ENCODE data around the gene CYP1A1. TPM values are rescaled to one million over a fixed set of nuclear protein-coding genes. Genes with fewer than 3 reads are reported as not detected.

CYP1A1 gene
- total RNA-seq, 3 donors from 2014 or later (not counting 1 experiment from before 2014, with no cell fraction given) = 0.33 TPM; not detected in 2

- no peak overlapping the region for H3K4me3 ChIP-seq (ENCODE audit: low read length)
- H3K4me1 Mint-ChIP-seq = peaks cover 6 to 14% of the 10 kb centered on the region in 2 donors
- 74% methylated on average over 4 of the region's 4 CpGs for WGBS (ENCODE audit: insufficient coverage)
- no peaks in the 10 kb centered on the region for H3K36me3 ChIP-seq (ENCODE audit: control insufficient read depth, insufficient read depth, low read length)
- no peaks in the 10 kb centered on the region for H3K9me3 ChIP-seq (ENCODE audit: control insufficient read depth, insufficient read depth, low read length)
- no peak for DNase-seq
- H3K4me1 ChIP-seq (ENCODE audit: control insufficient read depth, insufficient read depth, low read length) = peaks cover 34% of the 10 kb centered on the region
- H3K9me3 Mint-ChIP-seq = no peaks in the 10 kb centered on the region
- no peak for ATAC-seq
- no peaks in the 10 kb centered on the region for H3K27me3 ChIP-seq (ENCODE audit: control insufficient read depth, insufficient read depth, low read length)
- no peaks in the 10 kb centered on the region for H3K36me3 Mint-ChIP-seq
- peaks cover 7 to 11% of the 10 kb centered on the region in 2 donors for H3K27me3 Mint-ChIP-seq (ENCODE audit: low read depth in 2 of 2)
- no peak overlapping the region for H3K4me3 Mint-ChIP-seq
- intact Hi-C loops (cut with micrococcal nuclease) = no loop called here
- H3K27ac Mint-ChIP-seq = peak overlapping the region in 1 of 2 donors; percentile 52
- TF ChIP-seq, protein P1, sequence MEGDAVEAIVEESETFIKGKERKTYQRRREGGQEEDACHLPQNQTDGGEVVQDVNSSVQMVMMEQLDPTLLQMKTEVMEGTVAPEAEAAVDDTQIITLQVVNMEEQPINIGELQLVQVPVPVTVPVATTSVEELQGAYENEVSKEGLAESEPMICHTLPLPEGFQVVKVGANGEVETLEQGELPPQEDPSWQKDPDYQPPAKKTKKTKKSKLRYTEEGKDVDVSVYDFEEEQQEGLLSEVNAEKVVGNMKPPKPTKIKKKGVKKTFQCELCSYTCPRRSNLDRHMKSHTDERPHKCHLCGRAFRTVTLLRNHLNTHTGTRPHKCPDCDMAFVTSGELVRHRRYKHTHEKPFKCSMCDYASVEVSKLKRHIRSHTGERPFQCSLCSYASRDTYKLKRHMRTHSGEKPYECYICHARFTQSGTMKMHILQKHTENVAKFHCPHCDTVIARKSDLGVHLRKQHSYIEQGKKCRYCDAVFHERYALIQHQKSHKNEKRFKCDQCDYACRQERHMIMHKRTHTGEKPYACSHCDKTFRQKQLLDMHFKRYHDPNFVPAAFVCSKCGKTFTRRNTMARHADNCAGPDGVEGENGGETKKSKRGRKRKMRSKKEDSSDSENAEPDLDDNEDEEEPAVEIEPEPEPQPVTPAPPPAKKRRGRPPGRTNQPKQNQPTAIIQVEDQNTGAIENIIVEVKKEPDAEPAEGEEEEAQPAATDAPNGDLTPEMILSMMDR (IDR thresholded peaks at IDR 0.05) = no peak
- no peak overlapping the region for H3K27ac ChIP-seq (ENCODE audit: low read length)
Observed at GRCh38 chr15:74770211-74770903, 45.0 kb upstream of the CYP1A1 start.

GRCh38 chr15:74769463-74770025, 44.2 kb upstream of the CYP1A1 start:
- 69% methylated on average over 7 of the region's 7 CpGs for WGBS (ENCODE audit: insufficient coverage)
- no peaks in the 10 kb centered on the region for H3K36me3 Mint-ChIP-seq
- Histone ChIP-seq H3K27me3 (ENCODE audit: control insufficient read depth, insufficient read depth, low read length) (no peaks in the 10 kb centered on the region), H3K4me3 (ENCODE audit: low read length) (no peak overlapping the region), H3K9me3 (ENCODE audit: control insufficient read depth, insufficient read depth, low read length) (no peaks in the 10 kb centered on the region), H3K36me3 (ENCODE audit: control insufficient read depth, insufficient read depth, low read length) (no peaks in the 10 kb centered on the region), H3K27ac (ENCODE audit: low read length) (no peak overlapping the region), H3K4me1 (ENCODE audit: control insufficient read depth, insufficient read depth, low read length) (peaks cover 28% of the 10 kb centered on the region)
- H3K4me3 Mint-ChIP-seq = no peak overlapping the region
- no peaks in the 10 kb centered on the region for H3K9me3 Mint-ChIP-seq
- H3K27me3 Mint-ChIP-seq (ENCODE audit: low read depth in 2 of 2) = peaks cover 7 to 11% of the 10 kb centered on the region in 2 donors
- H3K4me1 Mint-ChIP-seq = peaks cover 6 to 11% of the 10 kb centered on the region in 2 donors
- intact Hi-C loops (cut with micrococcal nuclease) = loop anchor here (1.0 to 2.0 kb wide), 2 partner anchors 134 to 395 kb away; no protein-coding TSS in a partner anchor
- H3K27ac Mint-ChIP-seq = no peak overlapping the region
- no peak for DNase-seq
- ATAC-seq = no peak
- TF ChIP-seq, protein P1 (IDR thresholded peaks at IDR 0.05) = no peak

DNA sequence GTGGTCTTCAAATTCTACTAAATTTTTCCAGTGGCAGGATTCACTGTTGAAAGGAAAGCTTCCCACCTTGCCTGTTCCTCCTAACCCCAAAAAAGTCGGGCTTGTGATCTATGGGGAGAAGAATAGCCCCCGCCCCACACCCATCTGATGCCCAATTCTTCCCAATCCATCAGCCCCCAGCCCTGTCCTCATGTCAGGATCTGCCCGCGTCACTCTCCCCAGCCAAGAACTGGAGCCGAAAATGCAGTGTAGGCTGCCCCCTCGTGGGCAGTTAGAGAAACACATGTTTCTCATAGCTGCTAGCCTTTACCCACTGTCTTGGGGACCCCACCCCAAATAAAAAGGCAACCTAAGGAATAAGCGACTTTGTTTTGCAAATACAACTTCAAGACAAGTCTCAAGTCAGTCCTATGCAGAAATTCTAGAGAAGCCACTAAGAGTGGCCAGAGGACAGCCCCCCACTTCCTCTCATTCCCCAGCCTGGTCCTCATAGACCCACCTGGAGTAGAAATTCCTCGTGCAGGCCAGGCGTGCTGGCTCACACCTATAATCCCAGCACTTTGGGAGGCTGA, 43.5 kb upstream of the CYP1A1 start:
- H3K27me3 Mint-ChIP-seq (ENCODE audit: low read depth in 2 of 2) = peaks cover 7 to 11% of the 10 kb centered on the region in 2 donors
- ATAC-seq (peak; percentile 60 to 68 (median 65)), DNase-seq (peak; percentile 53 to 80)
- peaks cover 26% of the 10 kb centered on the region for H3K4me1 ChIP-seq (ENCODE audit: control insufficient read depth, insufficient read depth, low read length)
- H3K9me3 ChIP-seq (ENCODE audit: control insufficient read depth, insufficient read depth, low read length) = no peaks in the 10 kb centered on the region
- TF ChIP-seq, protein P1 (IDR thresholded peaks at IDR 0.05) = peak; percentile 82
- no peaks in the 10 kb centered on the region for H3K36me3 ChIP-seq (ENCODE audit: control insufficient read depth, insufficient read depth, low read length)
- intact Hi-C loops (cut with micrococcal nuclease) = loop anchor here (1.0 to 2.0 kb wide), 2 partner anchors 134 to 394 kb away; no protein-coding TSS in a partner anchor
- WGBS (ENCODE audit: insufficient coverage) = 6% methylated on average over 9 of the region's 9 CpGs
- H3K27me3 ChIP-seq (ENCODE audit: control insufficient read depth, insufficient read depth, low read length) = no peaks in the 10 kb centered on the region
- no peak overlapping the region for H3K4me3 ChIP-seq (ENCODE audit: low read length)
- H3K9me3 Mint-ChIP-seq = no peaks in the 10 kb centered on the region
- peaks cover 6 to 11% of the 10 kb centered on the region in 2 donors for H3K4me1 Mint-ChIP-seq
- H3K4me3 Mint-ChIP-seq = no peak overlapping the region
- H3K27ac Mint-ChIP-seq = peak overlapping the region in 1 of 2 donors; percentile 35
- H3K36me3 Mint-ChIP-seq = no peaks in the 10 kb centered on the region
- H3K27ac ChIP-seq (ENCODE audit: low read length) = no peak overlapping the region

Measured in natural killer cell (primary cell).